ENCODE data around the gene FAM120B.

The FAM120B gene

DNA sequence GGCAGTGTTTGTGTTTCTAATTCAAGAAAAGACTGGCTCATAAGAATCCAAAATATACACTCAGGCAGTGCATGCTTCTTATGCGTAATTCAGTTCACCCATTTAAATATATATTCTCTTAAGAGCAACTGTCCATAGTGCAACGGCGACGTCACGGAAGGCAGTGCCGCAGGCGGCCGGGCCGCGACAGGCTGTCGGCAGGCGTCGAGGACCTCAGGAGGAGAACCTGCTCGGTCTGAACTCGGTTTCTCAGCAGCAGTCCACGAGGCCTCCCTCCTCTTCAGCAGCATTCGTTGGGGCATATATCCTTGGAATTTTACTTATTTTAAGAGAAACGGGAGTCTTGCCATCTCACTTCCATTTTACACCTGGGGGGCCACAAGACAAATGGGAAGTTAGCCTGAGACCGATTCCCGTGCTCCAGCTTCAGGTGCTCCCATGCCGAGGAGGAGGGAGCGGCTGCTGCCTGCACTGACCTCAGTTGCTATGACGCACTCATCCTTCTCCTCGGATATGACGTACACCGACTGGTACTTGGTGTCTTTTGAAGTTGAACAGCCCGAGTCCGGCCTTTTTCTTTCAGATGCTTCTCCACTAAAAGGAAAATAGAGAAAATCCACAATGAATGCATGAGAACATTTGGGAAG is 23.9 kb upstream of the FAM120B start:
- TF ChIP-seq POLR2A (IDR thresholded peaks at IDR 0.05; ENCODE audit: low read depth, low read length) = no peak
- no peak for TF ChIP-seq POLR2AphosphoS5 (IDR thresholded peaks at IDR 0.05; ENCODE audit: low read depth, low read length)
- no peak for TF ChIP-seq TAF1 (IDR thresholded peaks at IDR 0.05; ENCODE audit: borderline replicate concordance, low read depth, low read length)
- DNase-seq (ENCODE audit: insufficient read length) = no peak
- FAIRE-seq = no peak

DNA sequence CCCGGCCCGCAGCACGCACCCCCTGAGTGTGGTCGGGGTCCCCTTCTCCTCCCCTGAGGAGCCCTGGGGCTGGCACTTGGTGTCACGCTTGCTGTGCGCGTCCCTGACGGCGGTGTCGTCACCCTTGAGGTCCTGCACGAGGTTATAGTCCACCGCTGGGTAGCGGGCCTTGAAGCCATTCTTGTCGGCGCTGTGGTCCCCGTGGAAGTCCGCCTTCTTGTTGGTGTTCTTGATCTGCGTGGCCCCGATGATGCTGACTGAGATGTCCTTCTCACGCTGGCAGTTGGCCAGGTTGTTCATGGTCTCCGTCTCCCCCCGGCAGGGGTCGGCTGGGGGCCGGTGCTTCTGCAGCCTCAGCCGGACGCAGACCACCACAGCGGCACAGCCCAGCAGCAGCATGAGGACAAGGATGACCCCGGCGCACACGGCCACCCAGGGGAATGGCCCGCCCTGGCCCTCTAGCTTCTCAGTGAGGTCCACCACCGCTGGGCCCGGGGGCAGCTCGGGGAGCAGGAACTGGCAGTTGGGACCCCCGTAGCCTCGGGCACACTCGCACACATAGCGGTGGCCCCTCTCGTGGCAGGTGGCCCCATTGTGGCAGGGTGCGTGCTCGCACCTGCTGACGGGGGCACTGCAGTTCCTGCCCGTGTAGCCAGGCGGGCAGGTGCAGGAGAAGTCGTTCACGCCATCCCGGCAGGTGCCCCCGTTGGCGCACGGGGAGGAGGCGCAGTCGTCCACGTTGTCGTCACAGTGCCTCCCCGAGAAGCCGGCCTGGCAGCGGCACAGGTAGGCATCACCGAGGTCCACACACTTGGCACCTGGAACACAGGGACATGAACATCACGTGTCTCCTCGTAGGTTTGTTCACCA is 23.1 kb upstream of the FAM120B start:
- DNase-seq (ENCODE audit: insufficient read length) = no peak
- FAIRE-seq = no peak
- no peak for TF ChIP-seq POLR2A (IDR thresholded peaks at IDR 0.05; ENCODE audit: low read depth, low read length)
- no peak for TF ChIP-seq TAF1 (IDR thresholded peaks at IDR 0.05; ENCODE audit: borderline replicate concordance, low read depth, low read length)
- TF ChIP-seq POLR2AphosphoS5 (IDR thresholded peaks at IDR 0.05; ENCODE audit: low read depth, low read length) = no peak

DNA sequence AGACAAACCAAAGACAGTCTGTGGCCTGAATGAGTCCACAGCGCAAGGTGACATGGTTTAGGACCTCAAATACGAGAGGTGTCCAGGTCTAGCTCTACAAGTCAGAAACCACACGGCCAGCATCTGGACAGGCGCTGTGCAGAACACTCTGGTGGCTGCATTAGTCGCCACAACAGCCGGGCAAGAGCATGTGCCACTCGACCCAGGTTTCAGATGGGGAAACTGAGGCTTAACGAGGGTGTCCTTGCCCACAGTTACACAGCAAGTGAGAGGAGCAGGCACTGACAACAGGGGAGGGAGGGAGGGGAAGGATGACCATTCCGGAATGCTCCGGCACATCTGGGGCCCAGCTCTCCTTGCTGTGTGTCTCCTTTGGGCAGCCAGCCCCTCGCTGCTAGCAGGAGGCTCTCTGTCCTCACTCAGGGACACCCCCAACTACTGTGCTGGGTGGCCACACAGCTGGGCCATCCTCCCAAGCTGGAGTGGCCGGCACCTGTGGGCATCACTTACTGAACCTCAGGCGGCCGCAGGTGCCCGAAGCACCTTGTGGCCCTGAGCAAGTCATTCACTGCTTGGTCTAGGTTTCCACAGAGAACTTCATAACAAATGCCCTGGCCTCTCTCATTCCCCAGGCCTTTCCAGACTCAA is 22.3 kb upstream of the FAM120B start:
- TF ChIP-seq TAF1 (IDR thresholded peaks at IDR 0.05; ENCODE audit: borderline replicate concordance, low read depth, low read length) = no peak
- TF ChIP-seq POLR2A (IDR thresholded peaks at IDR 0.05; ENCODE audit: low read depth, low read length) = no peak
- no peak for TF ChIP-seq POLR2AphosphoS5 (IDR thresholded peaks at IDR 0.05; ENCODE audit: low read depth, low read length)
- FAIRE-seq (no peak), DNase-seq (ENCODE audit: insufficient read length) (no peak)

DNA sequence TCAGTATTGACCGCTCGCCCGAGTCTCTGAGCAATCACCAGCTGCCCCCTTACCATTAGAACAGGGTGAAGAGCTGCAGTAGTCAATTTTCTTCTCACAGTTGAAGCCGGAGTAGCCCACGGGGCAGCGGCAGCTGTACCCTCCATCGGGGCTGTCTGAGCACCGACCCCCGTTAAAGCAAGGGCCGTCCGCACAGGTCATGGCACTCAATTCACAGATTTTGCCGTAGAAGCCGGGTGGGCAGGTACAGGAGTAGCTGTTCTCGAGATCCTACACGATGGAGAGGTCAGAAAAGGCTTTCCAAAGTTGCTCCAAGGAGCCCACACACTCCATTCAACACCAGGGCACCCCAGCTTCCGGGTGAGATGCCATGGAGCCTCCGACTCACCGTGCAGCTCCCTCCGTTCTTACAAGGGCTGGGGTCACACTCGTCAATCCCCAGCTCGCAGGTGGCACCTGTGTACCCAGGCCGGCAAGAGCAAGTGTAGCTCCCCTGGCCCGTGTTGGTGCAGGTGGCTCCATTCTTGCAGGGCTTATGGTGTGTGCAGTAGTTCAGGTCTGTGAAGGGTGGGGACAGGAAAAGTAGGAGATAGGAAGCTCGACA is 21.6 kb upstream of the FAM120B start:
- no peak for DNase-seq (ENCODE audit: insufficient read length)
- no peak for FAIRE-seq
- TF ChIP-seq POLR2AphosphoS5 (IDR thresholded peaks at IDR 0.05; ENCODE audit: low read depth, low read length) = no peak
- TF ChIP-seq POLR2A (IDR thresholded peaks at IDR 0.05; ENCODE audit: low read depth, low read length) = no peak
- no peak for TF ChIP-seq TAF1 (IDR thresholded peaks at IDR 0.05; ENCODE audit: borderline replicate concordance, low read depth, low read length)

DNA sequence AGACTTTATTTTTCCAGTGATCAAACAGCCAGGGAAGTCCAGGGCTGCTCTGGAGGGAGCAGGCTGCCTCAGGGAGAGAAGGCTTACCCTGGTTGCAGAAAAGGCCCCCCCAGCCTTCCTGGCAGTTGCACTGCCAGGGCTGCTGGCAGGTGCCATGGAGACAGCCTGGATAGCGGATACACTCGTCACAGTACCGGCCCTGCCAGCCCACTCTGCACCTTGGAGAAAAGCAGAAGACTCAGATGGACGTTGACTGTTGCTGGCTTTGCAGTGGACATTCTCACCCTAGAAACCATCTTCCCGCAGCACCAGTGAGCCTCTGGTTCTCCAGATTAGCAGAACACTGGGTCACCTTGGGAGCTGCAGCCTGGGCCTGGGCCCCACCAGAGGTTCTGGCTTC is 21.1 kb upstream of the FAM120B start:
- no peak for TF ChIP-seq TAF1 (IDR thresholded peaks at IDR 0.05; ENCODE audit: borderline replicate concordance, low read depth, low read length)
- no peak for TF ChIP-seq POLR2A (IDR thresholded peaks at IDR 0.05; ENCODE audit: low read depth, low read length)
- TF ChIP-seq POLR2AphosphoS5 (IDR thresholded peaks at IDR 0.05; ENCODE audit: low read depth, low read length) = no peak
- no peak for FAIRE-seq
- DNase-seq (ENCODE audit: insufficient read length) = no peak

DNA sequence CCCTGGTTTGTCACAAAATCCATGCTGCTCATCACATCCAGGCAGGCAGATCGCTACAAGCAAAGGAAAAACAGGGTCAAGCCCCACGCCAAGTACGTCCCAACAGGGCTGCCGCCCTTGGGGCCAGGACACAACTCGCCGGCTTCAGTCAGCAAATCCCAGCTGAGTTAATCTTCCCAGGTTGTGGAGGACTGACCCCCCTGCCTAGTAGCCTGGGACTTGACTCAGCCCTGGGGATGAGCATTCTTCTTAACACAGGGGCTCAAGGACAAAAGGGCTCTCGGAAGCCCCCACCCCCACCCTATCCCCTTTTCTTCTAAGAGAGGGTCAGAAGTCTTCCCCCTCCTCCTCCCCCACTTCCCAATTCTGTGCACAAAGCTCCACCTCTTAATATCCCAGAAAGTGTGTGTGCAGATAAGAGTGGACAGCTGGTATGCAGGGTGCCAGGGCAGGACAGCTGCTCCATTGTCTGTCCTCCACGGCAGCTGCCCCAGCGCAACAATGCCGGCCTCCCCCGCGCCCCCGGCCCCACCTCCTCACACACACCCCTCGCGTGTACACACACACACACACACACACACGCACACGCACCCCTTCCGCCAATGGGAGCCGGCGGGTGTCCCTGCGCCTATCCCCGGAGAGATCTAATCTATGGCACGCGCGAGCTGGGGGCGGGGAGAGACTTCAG is 20.2 kb upstream of the FAM120B start:
- TF ChIP-seq TAF1 (IDR thresholded peaks at IDR 0.05; ENCODE audit: borderline replicate concordance, low read depth, low read length) = no peak
- TF ChIP-seq POLR2AphosphoS5 (IDR thresholded peaks at IDR 0.05; ENCODE audit: low read depth, low read length) = no peak
- no peak for TF ChIP-seq POLR2A (IDR thresholded peaks at IDR 0.05; ENCODE audit: low read depth, low read length)
- FAIRE-seq (no peak), DNase-seq (ENCODE audit: insufficient read length) (no peak)

DNA sequence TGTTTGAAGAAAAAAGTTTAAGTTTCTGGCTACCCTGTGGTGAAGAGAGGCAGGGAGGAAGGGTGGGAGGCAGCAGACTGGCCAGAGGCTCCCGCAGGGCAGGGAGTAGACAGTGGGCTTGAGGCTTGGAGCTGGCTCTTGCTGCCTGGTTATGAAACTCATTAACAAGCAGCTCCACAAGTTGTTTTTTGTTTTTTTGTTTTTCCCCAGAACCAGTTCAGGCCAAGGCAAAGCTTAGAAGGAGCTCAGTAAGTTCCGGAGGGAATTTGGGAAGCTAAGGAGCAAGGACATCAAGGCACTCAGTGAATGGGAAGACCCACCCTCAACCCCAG is 19.7 kb upstream of the FAM120B start:
- TF ChIP-seq TAF1 (IDR thresholded peaks at IDR 0.05; ENCODE audit: borderline replicate concordance, low read depth, low read length) = no peak
- no peak for TF ChIP-seq POLR2A (IDR thresholded peaks at IDR 0.05; ENCODE audit: low read depth, low read length)
- TF ChIP-seq POLR2AphosphoS5 (IDR thresholded peaks at IDR 0.05; ENCODE audit: low read depth, low read length) = no peak
- FAIRE-seq = no peak
- no peak for DNase-seq (ENCODE audit: insufficient read length)

DNA sequence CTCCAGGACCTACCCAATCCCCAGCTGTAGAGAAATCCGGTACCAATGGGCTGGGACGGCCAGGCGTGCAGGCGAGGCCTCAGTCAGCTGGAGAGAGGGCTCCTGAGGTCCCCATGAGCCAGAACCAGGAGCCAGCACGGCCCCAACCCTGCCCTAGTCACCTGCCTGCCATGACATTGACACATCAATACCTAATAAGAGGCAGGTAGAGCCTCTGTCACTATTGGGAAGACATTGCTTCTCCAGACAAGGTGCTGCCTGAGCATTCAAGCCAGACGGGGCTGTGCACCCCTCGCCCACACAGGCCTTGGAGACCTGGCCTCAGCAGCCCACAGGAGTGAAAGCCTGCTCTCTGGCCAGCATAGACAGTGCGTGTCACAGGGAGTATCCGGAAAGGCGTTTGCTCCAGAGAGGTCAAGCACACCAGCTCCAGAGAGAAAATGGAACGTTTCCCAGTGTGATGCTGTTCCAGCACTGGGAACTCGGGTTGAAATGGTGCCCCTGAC is 19.1 kb upstream of the FAM120B start:
- FAIRE-seq = no peak
- TF ChIP-seq POLR2A (IDR thresholded peaks at IDR 0.05; ENCODE audit: low read depth, low read length) (no peak), POLR2AphosphoS5 (IDR thresholded peaks at IDR 0.05; ENCODE audit: low read depth, low read length) (no peak), TAF1 (IDR thresholded peaks at IDR 0.05; ENCODE audit: borderline replicate concordance, low read depth, low read length) (no peak)
- no peak for DNase-seq (ENCODE audit: insufficient read length)

DNA sequence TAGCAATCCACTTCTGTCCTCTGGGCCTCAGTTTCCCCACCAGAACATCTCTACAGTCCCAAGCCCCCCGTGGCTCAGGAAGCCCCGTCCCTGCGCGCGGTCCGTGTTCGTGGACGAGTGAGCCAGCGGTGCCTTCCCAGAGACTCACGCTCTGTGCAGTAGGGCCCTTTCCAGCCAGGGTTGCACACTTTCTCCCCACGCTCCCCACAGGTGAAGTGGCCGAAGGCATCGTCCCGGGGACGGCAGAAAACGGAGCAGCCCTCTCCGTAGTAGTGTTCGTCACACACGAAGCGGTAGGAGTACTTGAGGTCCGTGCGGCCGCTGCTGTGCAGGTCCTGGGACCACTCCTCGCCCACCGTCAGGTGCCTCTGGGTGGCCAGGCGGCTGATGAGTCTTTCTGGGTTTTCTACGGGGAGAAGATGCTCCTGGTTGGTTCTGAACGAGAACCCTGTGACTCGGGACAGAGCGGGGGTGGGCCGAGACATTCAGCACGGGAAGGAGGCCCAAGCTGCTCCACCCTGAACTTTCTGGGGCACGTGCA is 18.4 kb upstream of the FAM120B start:
- FAIRE-seq = no peak
- TF ChIP-seq POLR2AphosphoS5 (IDR thresholded peaks at IDR 0.05; ENCODE audit: low read depth, low read length) (no peak), POLR2A (IDR thresholded peaks at IDR 0.05; ENCODE audit: low read depth, low read length) (no peak), TAF1 (IDR thresholded peaks at IDR 0.05; ENCODE audit: borderline replicate concordance, low read depth, low read length) (no peak)
- no peak for DNase-seq (ENCODE audit: insufficient read length)

DNA sequence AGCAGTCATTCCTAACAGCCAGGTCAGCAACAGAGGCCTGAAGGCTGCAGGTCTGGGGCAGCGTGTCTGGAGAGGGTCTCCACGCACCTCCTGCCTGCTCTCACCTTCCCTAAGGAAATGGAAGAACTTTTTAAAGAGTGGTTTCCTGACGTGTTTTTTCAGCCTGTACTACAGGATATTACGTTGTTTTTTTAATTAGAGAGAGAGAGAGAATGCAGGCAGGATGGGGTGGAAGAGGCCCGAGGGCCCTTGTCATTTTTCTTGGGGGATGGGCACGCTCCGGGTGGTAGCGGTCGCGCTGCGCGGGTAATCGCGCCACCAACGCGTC is 17.7 kb upstream of the FAM120B start:
- FAIRE-seq (no peak), DNase-seq (ENCODE audit: insufficient read length) (no peak)
- TF ChIP-seq POLR2AphosphoS5 (IDR thresholded peaks at IDR 0.05; ENCODE audit: low read depth, low read length) = no peak
- no peak for TF ChIP-seq TAF1 (IDR thresholded peaks at IDR 0.05; ENCODE audit: borderline replicate concordance, low read depth, low read length)
- TF ChIP-seq POLR2A (IDR thresholded peaks at IDR 0.05; ENCODE audit: low read depth, low read length) = no peak

Measured in GM12892 (cell line).